HCT116 (cell line): ENCODE results near the gene ATXN1. TPM values are rescaled to one million over a fixed set of nuclear protein-coding genes. Genes with fewer than 3 reads are reported as not detected.

Source experiments
- ATAC-seq: fragments of 200-7000 bp; cut with Tn5 transposase; 2 replicates; pipeline ENCODE4 v1.9.1; 2020; ENCODE audit warnings: mild to moderate bottlenecking, moderate library complexity
- BruUV-seq: library from RNA; stranded (reverse); fragments of 400-500 nt; replicated peaks from 2 replicates; lab custom pipeline; 2021; lab: Mats Ljungman, UMichigan
- CTCF ChIA-PET: fragments of 300-600 bp; sonication (Branson Sonifier 250); formaldehyde crosslinking; loops from one replicate; lab custom pipeline; 2021; ENCODE audit warnings: antibody characterized with exemption; lab: Charles Lee
- POLR2A ChIA-PET: fragments of 300-600, 350-600 bp; sonication (Branson Sonifier 250); formaldehyde crosslinking; loops from one replicate; lab custom pipeline; 2021; ENCODE audit warnings: antibody characterized with exemption; lab: Charles Lee
- RAD21 ChIA-PET, 2 experiments: fragments of 300-600 bp; sonication (Branson Sonifier 250); formaldehyde crosslinking; loops; one replicate each; lab custom pipeline; 2023; ENCODE audit warnings: low total read pairs in 2 of 2; ENCODE audit not compliant: uncharacterized antibody in 2 of 2, unreplicated experiment in 2 of 2, low non-redundant PET in 1 of 2; lab: Charles Lee
- DNase-seq: peaks from one replicate; pipeline ENCODE4 v3.0.0-alpha.2; 2010; ENCODE audit warnings: low read depth, low spot score
- H2AFZ ChIP-seq: fragments of 200-600 bp; shearing (Covaris generic), sonication (generic); 2 replicates; pipeline ENCODE4 v1.6.1; 2017; ENCODE audit warnings: low read depth, mixed run types, mixed read lengths, antibody characterized with exemption, low read length; ENCODE audit not compliant: poor library complexity, severe bottlenecking
- H3K27ac ChIP-seq: 2 replicates; pipeline ENCODE4 v1.5.1; 2012; ENCODE audit warnings: low read depth, low read length
- H3K27me3 ChIP-seq: fragments of 200-600 bp; sonication (generic); 2 replicates; pipeline ENCODE4 v1.6.1; 2016; ENCODE audit warnings: mixed run types, low read length, mixed read lengths; ENCODE audit not compliant: insufficient read depth
- H3K36me3 ChIP-seq, 2 experiments: fragments of 200-500 bp in 1 of 2; fragments of 200-600 bp in 1 of 2; sonication (Bioruptor generic) in 1 of 2; sonication (generic) in 1 of 2; 2 replicates each; pipeline versions ENCODE4 v1.5.1 to v1.6.1; 2014 to 2016; ENCODE audit warnings: low read length in 2 of 2, inconsistent platforms in 1 of 2, mixed read lengths in 1 of 2, mixed run types in 1 of 2; ENCODE audit not compliant: insufficient read depth in 2 of 2, control insufficient read depth in 1 of 2
- H3K4me1 ChIP-seq, 2 experiments: fragments of 200-600 bp in 1 of 2; sonication (generic) in 1 of 2; 2 replicates each; pipeline versions ENCODE4 v1.5.1 to v1.6.1; 2012 to 2017; ENCODE audit warnings: low read length in 2 of 2, inconsistent platforms in 1 of 2, mild to moderate bottlenecking in 1 of 2, mixed read lengths in 1 of 2, mixed run types in 1 of 2, moderate library complexity in 1 of 2; ENCODE audit not compliant: insufficient read depth in 2 of 2, control insufficient read depth in 1 of 2
- H3K4me2 ChIP-seq: fragments of 200-600 bp; sonication (generic); 2 replicates; pipeline ENCODE4 v1.6.1; 2017; ENCODE audit warnings: mixed run types, low read length, mixed read lengths
- H3K4me3 ChIP-seq, 2 experiments: fragments of 200-600 bp in 1 of 2; sonication (generic) in 1 of 2; replicated peaks in 1 of 2; 2 replicates each; pipeline ENCODE4 v1.5.1; 2011 to 2016; ENCODE audit warnings: low read length in 2 of 2, control low read depth in 1 of 2, low read depth in 1 of 2, mild to moderate bottlenecking in 1 of 2, mixed read lengths in 1 of 2, mixed run types in 1 of 2
- H3K79me2 ChIP-seq: fragments of 200-600 bp; sonication (generic); 2 replicates; pipeline ENCODE4 v1.6.1; 2017; ENCODE audit warnings: mild to moderate bottlenecking, mixed run types, low read length, moderate library complexity, mixed read lengths; ENCODE audit not compliant: insufficient read depth
- H3K9ac ChIP-seq: fragments of 200-600 bp; sonication (generic); 2 replicates; pipeline ENCODE4 v1.6.1; 2016; ENCODE audit warnings: low read length, mixed read lengths
- H3K9me2 ChIP-seq: fragments of 200-600 bp; sonication (generic), shearing (Covaris generic); 2 replicates; pipeline ENCODE4 v1.6.1; 2017; ENCODE audit warnings: mixed run types, mild to moderate bottlenecking, moderate library complexity; ENCODE audit not compliant: insufficient read depth
- H3K9me3 ChIP-seq, 2 experiments: fragments of 200-500 bp in 1 of 2; fragments of 200-600 bp in 1 of 2; sonication (Bioruptor generic) in 1 of 2; sonication (generic) in 1 of 2; 2 replicates each; pipeline ENCODE4 v1.6.1; 2014 to 2017; ENCODE audit warnings: low read length in 2 of 2, mixed read lengths in 2 of 2, inconsistent platforms in 1 of 2, low read depth in 1 of 2, mild to moderate bottlenecking in 1 of 2, mixed run types in 1 of 2, moderate library complexity in 1 of 2; ENCODE audit not compliant: control insufficient read depth in 1 of 2, insufficient read depth in 1 of 2
- H4K20me1 ChIP-seq: fragments of 200-600 bp; sonication (generic), shearing (Covaris generic); 2 replicates; pipeline ENCODE4 v1.6.1; 2017; ENCODE audit warnings: mixed run types, mild to moderate bottlenecking, moderate library complexity; ENCODE audit not compliant: insufficient read depth
- EZH2 ChIP-seq: fragments of 200-600 bp; sonication (generic); IDR thresholded peaks from 2 replicates; pipeline ENCODE4 v1.6.1; 2017; ENCODE audit warnings: antibody characterized with exemption, mixed run types
- EZH2phosphoT487 ChIP-seq: fragments of 200-600 bp; IDR thresholded peaks from 2 replicates; pipeline ENCODE4 v1.6.1; 2018; ENCODE audit warnings: antibody characterized with exemption, borderline replicate concordance
- POLR2AphosphoS5 ChIP-seq: IDR thresholded peaks from 2 replicates; pipeline ENCODE4 v1.6.1; 2011; ENCODE audit warnings: mild to moderate bottlenecking, low read depth, low read length, moderate library complexity
- RAD21 ChIP-seq: IDR thresholded peaks from 2 replicates; pipeline ENCODE4 v1.6.1; 2012; ENCODE audit warnings: low read depth, mild to moderate bottlenecking
- SP1 ChIP-seq: IDR thresholded peaks from 2 replicates; pipeline ENCODE4 v1.6.1; 2012; ENCODE audit warnings: low read depth
- intact Hi-C: fragments of 100-400 bp; cut with micrococcal nuclease; formaldehyde crosslinking; loops from 2 replicates; pipeline ENCODE4 v1.10.0; 2022
- total RNA-seq: library from RNA; stranded (reverse); gene quantifications from one replicate; pipeline ENCODE4 v1.2.1, GENCODE V29; 2021; ENCODE audit not compliant: unreplicated experiment
- TF ChIP-seq, protein P1 (sequence below), 3 experiments: fragments of 200-600 bp in 1 of 3; sonication (generic) in 1 of 3; IDR thresholded peaks in 2 of 3; conservative IDR thresholded peaks in 1 of 3; 2 replicates each; pipeline ENCODE4 v1.5.1; 2012 to 2017; ENCODE audit warnings: low read depth in 2 of 3, low read length in 2 of 3, antibody characterized with exemption in 1 of 3, borderline replicate concordance in 1 of 3, control low read depth in 1 of 3, mild to moderate bottlenecking in 1 of 3, mixed read lengths in 1 of 3, mixed run types in 1 of 3, moderate library complexity in 1 of 3; ENCODE audit not compliant: insufficient read depth in 1 of 3

The ATXN1 gene
- total RNA-seq, 1 experiment from 2014 or later = 21.0 TPM

GRCh38 chr6:16729183-16729691, 32.0 kb downstream of the ATXN1 start (continued):
- no peak for TF ChIP-seq EZH2
- TF ChIP-seq RAD21 = no peak
- peak; percentile 24; the same call in 1 of the 2 replicates for TF ChIP-seq POLR2AphosphoS5
- TF ChIP-seq EZH2phosphoT487 = no peak

- Histone ChIP-seq H2AFZ (peak overlapping the region; percentile 40), H3K27ac (peak overlapping the region; percentile 50), H3K4me2 (peak overlapping the region; percentile 74), H3K27me3 (no peaks in the 10 kb centered on the region), H3K9me2 (no peaks in the 10 kb centered on the region), H3K4me3 (peak overlapping the region in 1 of 2 experiments; percentile 32; a peak in 2 of 4 replicates), H3K9me3 (no peaks in the 10 kb centered on the region), H3K4me1 (peaks cover 63 to 80% of the 10 kb centered on the region in 2 experiments), H3K79me2 (no peaks in the 10 kb centered on the region), H4K20me1 (no peaks in the 10 kb centered on the region), H3K36me3 (no peaks in the 10 kb centered on the region), H3K9ac (peak overlapping the region; percentile 6; the same call in 1 of the 2 replicates)
- ChIA-PET RAD21 (interaction anchor here in 1 of 2 experiments (1.2 to 1.7 kb wide), 2 partner anchors 33 to 216 kb away, joined by 3 to 4 read pairs; partner anchors contain the start of gene ATXN1), CTCF (interaction anchor here (1.0 to 3.2 kb wide), 2 partner anchors 34 to 217 kb away, joined by 3 to 13 read pairs; partner anchors contain the start of gene ATXN1), POLR2A (interaction anchor here (0.8 to 1.5 kb wide), 2 partner anchors 16 to 34 kb away, joined by 3 to 4 read pairs; no protein-coding TSS in a partner anchor)
- TF ChIP-seq, protein P1, sequence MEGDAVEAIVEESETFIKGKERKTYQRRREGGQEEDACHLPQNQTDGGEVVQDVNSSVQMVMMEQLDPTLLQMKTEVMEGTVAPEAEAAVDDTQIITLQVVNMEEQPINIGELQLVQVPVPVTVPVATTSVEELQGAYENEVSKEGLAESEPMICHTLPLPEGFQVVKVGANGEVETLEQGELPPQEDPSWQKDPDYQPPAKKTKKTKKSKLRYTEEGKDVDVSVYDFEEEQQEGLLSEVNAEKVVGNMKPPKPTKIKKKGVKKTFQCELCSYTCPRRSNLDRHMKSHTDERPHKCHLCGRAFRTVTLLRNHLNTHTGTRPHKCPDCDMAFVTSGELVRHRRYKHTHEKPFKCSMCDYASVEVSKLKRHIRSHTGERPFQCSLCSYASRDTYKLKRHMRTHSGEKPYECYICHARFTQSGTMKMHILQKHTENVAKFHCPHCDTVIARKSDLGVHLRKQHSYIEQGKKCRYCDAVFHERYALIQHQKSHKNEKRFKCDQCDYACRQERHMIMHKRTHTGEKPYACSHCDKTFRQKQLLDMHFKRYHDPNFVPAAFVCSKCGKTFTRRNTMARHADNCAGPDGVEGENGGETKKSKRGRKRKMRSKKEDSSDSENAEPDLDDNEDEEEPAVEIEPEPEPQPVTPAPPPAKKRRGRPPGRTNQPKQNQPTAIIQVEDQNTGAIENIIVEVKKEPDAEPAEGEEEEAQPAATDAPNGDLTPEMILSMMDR (IDR thresholded peaks at IDR 0.05 in 2 of 3, conservative IDR thresholded peaks at IDR 0.05 in 1 of 3; ENCODE audit: borderline replicate concordance in 1 of 3, insufficient read depth in 1 of 3, low read depth in 2 of 3, low read length in 2 of 3) = no peak
- no peak for TF ChIP-seq SP1
- ATAC-seq (peak; percentile 30), DNase-seq (no peak)
- BruUV-seq = no TSS peak
- intact Hi-C loops = no loop called here
These were observed 32.6 kb downstream of the ATXN1 start for GRCh38 chr6:16728513-16729182.
